HG03575 (cell line): ENCODE measurements around the gene NECTIN2.
"Not testable (repeated sequence)": the region's sequence is repeated elsewhere in the genome, so short reads cannot be mapped to it uniquely, and the experiment has no call there.

Source experiments
- ATAC-seq: cut with Tn5 transposase; IDR thresholded peaks from one replicate; pipeline ENCODE4 v1.9.1; 2021; ENCODE audit not compliant: unreplicated experiment, insufficient number of reproducible peaks, low FRiP score; ENCODE audit errors: extremely low read depth

Gene NECTIN2

DNA sequence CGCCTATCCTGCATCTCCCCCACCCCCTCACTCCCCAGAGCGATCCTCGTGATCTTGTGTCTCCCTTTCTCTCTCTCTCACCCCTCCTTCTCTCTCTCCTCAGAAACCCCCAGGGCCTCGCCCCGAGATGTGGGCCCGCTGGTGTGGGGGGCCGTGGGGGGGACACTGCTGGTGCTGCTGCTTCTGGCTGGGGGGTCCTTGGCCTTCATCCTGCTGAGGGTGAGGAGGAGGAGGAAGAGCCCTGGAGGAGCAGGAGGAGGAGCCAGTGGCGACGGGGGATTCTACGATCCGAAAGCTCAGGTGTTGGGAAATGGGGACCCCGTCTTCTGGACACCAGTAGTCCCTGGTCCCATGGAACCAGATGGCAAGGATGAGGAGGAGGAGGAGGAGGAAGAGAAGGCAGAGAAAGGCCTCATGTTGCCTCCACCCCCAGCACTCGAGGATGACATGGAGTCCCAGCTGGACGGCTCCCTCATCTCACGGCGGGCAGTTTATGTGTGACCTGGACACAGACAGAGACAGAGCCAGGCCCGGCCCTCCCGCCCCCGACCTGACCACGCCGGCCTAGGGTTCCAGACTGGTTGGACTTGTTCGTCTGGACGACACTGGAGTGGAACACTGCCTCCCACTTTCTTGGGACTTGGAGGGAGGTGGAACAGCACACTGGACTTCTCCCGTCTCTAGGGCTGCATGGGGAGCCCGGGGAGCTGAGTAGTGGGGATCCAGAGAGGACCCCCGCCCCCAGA, 32.2 kb downstream of the NECTIN2 start:
- ATAC-seq: no peak

- no peak for ATAC-seq
Measured at GRCh38 chr19:44879309-44880065, 33.4 kb downstream of the NECTIN2 start.

DNA sequence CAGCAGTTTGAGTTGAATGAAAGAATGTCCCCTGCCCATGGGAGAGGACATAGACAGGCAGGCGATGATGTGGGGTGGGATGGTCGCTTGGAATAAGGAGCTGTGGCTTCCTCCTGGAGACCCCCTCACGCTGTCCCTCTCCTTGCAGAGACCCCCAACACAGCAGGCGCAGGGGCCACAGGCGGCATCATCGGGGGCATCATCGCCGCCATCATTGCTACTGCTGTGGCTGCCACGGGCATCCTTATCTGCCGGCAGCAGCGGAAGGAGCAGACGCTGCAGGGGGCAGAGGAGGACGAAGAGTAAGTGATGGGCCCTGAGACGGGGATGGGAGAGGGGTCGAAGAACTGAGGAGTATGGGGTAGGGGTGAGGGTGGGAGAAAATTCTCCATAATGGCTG, 36.0 kb downstream of the NECTIN2 start:
- ATAC-seq: no peak

GRCh38 chr19:44882619-44883397, 36.7 kb downstream of the NECTIN2 start:
- not testable (repeated sequence) for ATAC-seq

GRCh38 chr19:44883922-44884321, 37.8 kb downstream of the NECTIN2 start:
- ATAC-seq: no peak

DNA sequence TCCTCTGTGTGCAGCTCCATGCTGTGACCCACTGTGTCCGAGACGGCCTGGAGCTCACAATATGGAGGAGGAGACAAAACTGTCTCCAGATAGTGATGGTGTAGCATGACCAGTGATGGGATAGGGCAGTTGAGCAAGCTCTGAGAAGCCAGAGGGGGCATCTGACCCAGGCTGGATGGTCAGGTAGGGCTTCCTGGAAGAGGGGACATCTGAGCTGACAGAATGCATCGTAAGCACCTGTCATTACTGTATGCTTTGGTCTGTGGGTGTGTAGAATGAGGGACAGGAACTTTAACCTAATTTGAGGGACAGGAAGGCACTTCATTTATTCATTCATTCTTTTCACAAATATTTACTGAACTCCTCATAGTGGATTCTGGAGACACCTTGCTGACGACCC, 38.5 kb downstream of the NECTIN2 start:
- ATAC-seq: no peak

GRCh38 chr19:44886141-44886540, 40.0 kb downstream of the NECTIN2 start:
- no peak for ATAC-seq

- no peak for ATAC-seq
Measured at GRCh38 chr19:44887648-44888047, 41.6 kb downstream of the NECTIN2 start.

DNA sequence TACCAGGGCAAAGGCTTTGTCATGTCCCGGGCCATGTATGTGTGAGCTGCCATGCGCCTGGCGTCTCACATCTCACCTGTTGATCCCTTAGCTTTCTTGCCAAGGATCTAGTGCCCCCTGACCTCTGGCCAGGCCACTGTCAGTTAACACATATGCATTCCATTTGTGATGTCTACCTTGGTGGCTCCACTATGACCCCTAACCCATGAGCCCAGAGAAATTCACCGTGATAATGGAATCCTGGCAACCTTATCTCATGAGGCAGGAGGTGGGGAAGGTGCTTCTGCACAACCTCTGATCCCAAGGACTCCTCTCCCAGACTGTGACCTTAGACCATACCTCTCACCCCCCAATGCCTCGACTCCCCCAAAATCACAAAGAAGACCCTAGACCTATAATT, 42.2 kb downstream of the NECTIN2 start:
- not testable (repeated sequence) for ATAC-seq

DNA sequence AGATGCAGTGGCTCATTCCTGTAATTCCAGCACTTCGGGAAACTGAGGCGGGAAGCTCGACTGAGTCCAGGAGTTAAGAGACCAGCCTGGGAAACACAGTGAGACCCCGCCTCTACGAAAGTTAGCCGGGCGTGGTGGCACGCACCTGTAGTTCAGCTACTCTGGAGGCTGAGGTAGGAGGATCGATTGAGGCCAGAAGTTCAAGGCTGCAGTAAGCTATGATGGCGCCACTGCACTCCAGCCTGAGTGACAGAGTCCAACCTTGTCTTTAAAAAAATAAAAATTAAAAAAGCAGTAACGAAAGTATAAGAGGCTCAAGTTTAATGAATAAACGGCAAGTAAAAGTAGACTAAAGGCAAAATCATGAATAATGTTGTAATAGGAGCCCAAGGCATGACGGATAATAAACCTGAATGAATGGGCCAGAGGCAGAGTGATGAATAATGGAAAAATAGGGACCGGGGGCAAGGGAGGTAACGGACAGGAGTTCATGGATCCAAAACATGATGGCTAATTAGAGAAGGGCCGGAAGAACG, 43.8 kb downstream of the NECTIN2 start:
- ATAC-seq: no peak

DNA sequence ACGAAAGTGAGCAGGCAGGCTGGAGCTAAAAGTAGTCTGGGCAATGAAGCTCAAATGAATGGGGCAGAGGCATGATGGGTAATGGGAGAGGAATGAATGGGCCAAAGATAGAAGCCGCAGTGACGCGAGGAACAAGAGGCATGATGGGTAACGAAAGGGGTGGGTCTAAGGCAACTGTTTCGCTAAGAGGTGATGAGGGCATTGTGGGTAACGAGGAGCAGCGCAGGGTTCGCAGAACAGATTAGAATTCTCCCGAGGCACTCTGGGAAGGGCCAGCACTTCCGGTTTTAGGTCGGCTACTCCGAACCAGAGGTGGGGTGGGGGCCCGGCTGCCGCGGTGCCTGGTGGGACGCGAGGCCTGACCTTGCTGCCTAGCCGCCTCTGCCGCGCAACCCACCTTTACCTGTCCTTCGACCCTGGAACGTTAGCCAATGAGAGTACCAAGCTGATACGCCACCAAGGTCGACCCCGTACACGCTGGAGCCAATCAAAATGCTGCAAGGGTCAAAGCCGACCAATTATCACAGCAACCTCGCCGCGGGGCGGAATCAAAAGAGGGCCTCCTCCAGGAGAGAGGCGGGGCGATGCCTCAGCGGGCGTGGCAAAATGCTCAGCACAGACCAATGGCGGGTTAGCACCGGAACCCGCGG, 44.4 kb downstream of the NECTIN2 start:
- ATAC-seq: peak; percentile 60

GRCh38 chr19:44891016-44891882, 45.2 kb downstream of the NECTIN2 start, which contains the start of gene TOMM40:
Gene TOMM40 (plus strand): TSS chr19:44891254. CDS start chr19:44891416, 162 bp downstream.
- no peak for ATAC-seq

DNA sequence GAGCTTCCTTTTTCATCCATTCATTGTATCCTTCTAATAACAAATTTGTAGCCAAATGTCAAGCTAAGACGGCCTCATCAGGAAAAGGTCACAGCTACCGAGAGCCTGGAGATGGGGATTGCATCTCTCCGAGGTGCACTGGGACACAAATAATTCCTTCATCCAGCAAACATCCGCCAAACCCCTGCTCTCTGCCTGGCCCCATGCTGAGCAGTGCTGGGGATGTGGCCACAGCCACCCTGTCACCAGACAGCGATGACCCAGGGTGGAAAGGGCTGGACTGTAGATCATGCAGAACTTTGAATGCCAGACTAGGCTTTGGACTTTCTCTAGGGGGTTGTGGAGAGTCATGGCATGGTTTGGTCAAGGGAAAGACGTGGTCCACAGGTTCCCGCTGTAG, 46.8 kb downstream of the NECTIN2 start:
- ATAC-seq: no peak

GRCh38 chr19:44893332-44894051, 47.4 kb downstream of the NECTIN2 start:
- no peak for ATAC-seq

- no peak for ATAC-seq
Measured at GRCh38 chr19:44894052-44894400, 47.9 kb downstream of the NECTIN2 start.

GRCh38 chr19:44894946-44895345, 48.8 kb downstream of the NECTIN2 start:
- ATAC-seq: no peak

DNA sequence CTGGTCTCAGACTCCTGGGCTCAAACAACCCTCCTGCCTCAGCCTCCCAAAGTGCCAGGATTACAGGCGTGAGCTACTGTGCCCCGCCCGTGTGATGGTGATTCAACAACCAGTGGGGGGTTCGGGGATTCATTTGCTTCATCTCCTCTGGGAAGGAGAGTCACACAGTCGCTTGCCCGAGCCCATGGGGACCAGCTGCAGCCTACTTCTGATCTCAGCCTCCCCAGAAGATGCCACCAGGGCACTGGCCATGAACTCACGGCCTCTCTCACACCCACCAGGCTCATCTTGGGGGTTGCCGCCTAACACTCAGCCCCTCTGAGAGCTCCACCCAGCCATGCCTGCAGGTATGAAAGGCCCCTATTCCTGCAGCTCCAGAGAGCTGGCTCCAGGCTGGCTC, 51.7 kb downstream of the NECTIN2 start:
- no peak for ATAC-seq
